ENCODE results near the gene CGB1.
A peak's percentile ranks its signal among the peaks of the same experiment; 100 is the strongest.
"Not testable (repeated sequence)": the region's sequence is repeated elsewhere in the genome, so short reads cannot be mapped to it uniquely, and the experiment has no call there.

CGB1 gene

GRCh38 chr19:49081273-49081672, 44.6 kb upstream of the CGB1 start:
- Histone ChIP-seq H3K4me3 (ENCODE audit: low read depth, low read length) (no peak overlapping the region), H3K36me3 (peaks cover 2% of the 10 kb centered on the region; the same call in 1 of the 2 replicates), H3K4me1 (peaks cover 3% of the 10 kb centered on the region), H3K9me3 (no peaks in the 10 kb centered on the region), H3K27me3 (no peaks in the 10 kb centered on the region)
- no peak for DNase-seq
- TF ChIP-seq CTCF (IDR thresholded peaks at IDR 0.05; ENCODE audit: low read depth, low read length) = no peak

- no peak for DNase-seq
- Histone ChIP-seq H3K36me3 (no peaks in the 10 kb centered on the region), H3K27me3 (no peaks in the 10 kb centered on the region), H3K4me3 (ENCODE audit: low read depth, low read length) (no peak overlapping the region), H3K4me1 (peaks cover 3% of the 10 kb centered on the region), H3K9me3 (no peaks in the 10 kb centered on the region)
- no peak for TF ChIP-seq CTCF (IDR thresholded peaks at IDR 0.05; ENCODE audit: low read depth, low read length)
Observed at GRCh38 chr19:49080392-49080791, 43.7 kb upstream of the CGB1 start.

GRCh38 chr19:49074869-49075268, 38.2 kb upstream of the CGB1 start:
- H3K9me3 ChIP-seq; H3K4me1 ChIP-seq; H3K4me3 ChIP-seq (ENCODE audit: low read depth, low read length); H3K36me3 ChIP-seq: not testable (repeated sequence)
- peak; percentile 65 for TF ChIP-seq CTCF (IDR thresholded peaks at IDR 0.05; ENCODE audit: low read depth, low read length)
- H3K27me3 ChIP-seq = peaks cover 15% of the 10 kb centered on the region
- DNase-seq = peak; percentile 77

GRCh38 chr19:49073514-49074378, 37.1 kb upstream of the CGB1 start:
- Histone ChIP-seq H3K4me1 (no peaks in the 10 kb centered on the region), H3K36me3 (no peaks in the 10 kb centered on the region), H3K4me3 (ENCODE audit: low read depth, low read length) (no peak overlapping the region), H3K9me3 (no peaks in the 10 kb centered on the region), H3K27me3 (peaks cover 15% of the 10 kb centered on the region)
- TF ChIP-seq CTCF (IDR thresholded peaks at IDR 0.05; ENCODE audit: low read depth, low read length) = peak; percentile 54
- DNase-seq = peak; percentile 63

- H3K27me3 ChIP-seq = peaks cover 15% of the 10 kb centered on the region
- no peak for TF ChIP-seq CTCF (IDR thresholded peaks at IDR 0.05; ENCODE audit: low read depth, low read length)
- H3K36me3 ChIP-seq = no peaks in the 10 kb centered on the region
- H3K4me3 ChIP-seq (ENCODE audit: low read depth, low read length) = no peak overlapping the region
- H3K4me1 ChIP-seq = no peaks in the 10 kb centered on the region
- H3K9me3 ChIP-seq = no peaks in the 10 kb centered on the region
- DNase-seq = no peak
Observed at GRCh38 chr19:49071860-49072547, 35.3 kb upstream of the CGB1 start.

- 0 out of 2 replicates have a peak, but pooled peaks cover 1% of the 10 kb centered on the region for H3K4me1 ChIP-seq
- peaks cover 15% of the 10 kb centered on the region for H3K27me3 ChIP-seq
- no peak overlapping the region for H3K4me3 ChIP-seq (ENCODE audit: low read depth, low read length)
- TF ChIP-seq CTCF (IDR thresholded peaks at IDR 0.05; ENCODE audit: low read depth, low read length) = no peak
- H3K36me3 ChIP-seq = no peaks in the 10 kb centered on the region
- H3K9me3 ChIP-seq = no peaks in the 10 kb centered on the region
- DNase-seq = no peak
Observed at GRCh38 chr19:49070416-49070815, 33.7 kb upstream of the CGB1 start.
